B cell (primary cell): Measurements from ENCODE around the gene ADAM23.

Source experiments
- EZH2 ChIP-seq: IDR thresholded peaks from 2 replicates; pipeline ENCODE4 v1.6.1; 2012; ENCODE audit warnings: borderline replicate concordance, low read depth, mild to moderate bottlenecking, moderate library complexity, low read length; ENCODE audit not compliant: insufficient read depth, poor library complexity, severe bottlenecking
- TF ChIP-seq, protein P1 (sequence below): fragments of 200-600 bp; IDR thresholded peaks from one replicate; pipeline ENCODE4 v1.8.0; 2022; ENCODE audit warnings: antibody characterized with exemption, mild to moderate bottlenecking

DNA sequence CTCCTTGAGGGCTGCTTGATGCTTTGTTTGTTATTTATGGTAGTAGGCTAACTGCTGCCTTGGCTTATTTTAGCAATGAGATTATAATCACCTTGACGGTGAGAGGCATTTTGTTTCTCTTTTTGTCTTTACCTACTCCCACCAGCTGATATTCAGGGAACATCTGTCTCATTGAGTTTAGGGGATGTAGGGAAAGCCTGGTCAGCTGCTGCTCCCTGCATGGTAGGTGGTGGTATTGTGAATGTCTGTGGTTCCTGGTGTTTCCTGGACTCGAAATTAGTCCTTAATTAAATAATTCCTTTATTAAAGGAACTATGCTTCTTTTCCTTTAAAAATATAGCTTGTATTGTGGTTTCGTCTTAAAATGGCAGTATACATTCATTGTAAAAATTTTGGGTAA is 77.8 kb downstream of the ADAM23 start:
- TF ChIP-seq, protein P1, sequence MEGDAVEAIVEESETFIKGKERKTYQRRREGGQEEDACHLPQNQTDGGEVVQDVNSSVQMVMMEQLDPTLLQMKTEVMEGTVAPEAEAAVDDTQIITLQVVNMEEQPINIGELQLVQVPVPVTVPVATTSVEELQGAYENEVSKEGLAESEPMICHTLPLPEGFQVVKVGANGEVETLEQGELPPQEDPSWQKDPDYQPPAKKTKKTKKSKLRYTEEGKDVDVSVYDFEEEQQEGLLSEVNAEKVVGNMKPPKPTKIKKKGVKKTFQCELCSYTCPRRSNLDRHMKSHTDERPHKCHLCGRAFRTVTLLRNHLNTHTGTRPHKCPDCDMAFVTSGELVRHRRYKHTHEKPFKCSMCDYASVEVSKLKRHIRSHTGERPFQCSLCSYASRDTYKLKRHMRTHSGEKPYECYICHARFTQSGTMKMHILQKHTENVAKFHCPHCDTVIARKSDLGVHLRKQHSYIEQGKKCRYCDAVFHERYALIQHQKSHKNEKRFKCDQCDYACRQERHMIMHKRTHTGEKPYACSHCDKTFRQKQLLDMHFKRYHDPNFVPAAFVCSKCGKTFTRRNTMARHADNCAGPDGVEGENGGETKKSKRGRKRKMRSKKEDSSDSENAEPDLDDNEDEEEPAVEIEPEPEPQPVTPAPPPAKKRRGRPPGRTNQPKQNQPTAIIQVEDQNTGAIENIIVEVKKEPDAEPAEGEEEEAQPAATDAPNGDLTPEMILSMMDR: no peak
- no peak for TF ChIP-seq EZH2
